Sciatic nerve (tissue), 2 donors: ENCODE data around the gene LEP. TPM values are rescaled to one million over a fixed set of nuclear protein-coding genes. Genes with fewer than 3 reads are reported as not detected.
A peak's percentile ranks its signal among the peaks of the same experiment; 100 is the strongest.

Experiments
- ATAC-seq: fragments of 200-7000 bp; cut with Tn5 transposase; one replicate; pipeline ENCODE4 v1.9.1; 2020; ENCODE audit warnings: mild to moderate bottlenecking, moderate library complexity
- DNase-seq: peaks from one replicate; pipeline ENCODE4 v3.0.0-alpha.2; 2020; ENCODE audit warnings: low spot score
- intact Hi-C: fragments of 100-400 bp; cut with DNase I; formaldehyde crosslinking; loops from one replicate; pipeline ENCODE4 v1.14.2; 2022
- total RNA-seq: library from RNA; stranded (reverse); fragmentation: NEBNext Ultra II Directional; extraction: Animal tissue kit (Norgen Biotek cat#: 25700); gene quantifications from one replicate; pipeline ENCODE4 v1.2.1, GENCODE V29; 2021
- donor health status: DM: no; HTN: no; CAD: no.
- donor health status: DM: no; HTN: no; CAD: no.

LEP gene
- total RNA-seq, 1 donor from 2014 or later = 7.2 TPM

- DNase-seq (peak; percentile 80), ATAC-seq (peak; percentile 85)
- intact Hi-C loops = loop anchor here (5.0 kb wide), 2 partner anchors 72 to 502 kb away; no protein-coding TSS in a partner anchor
These were observed 31.6 kb upstream of the LEP start for GRCh38 chr7:128209229-128210035.

- intact Hi-C loops = no loop called here
- ATAC-seq (no peak), DNase-seq (no peak)
These were observed 31.1 kb upstream of the LEP start for GRCh38 chr7:128210036-128210347.

DNA sequence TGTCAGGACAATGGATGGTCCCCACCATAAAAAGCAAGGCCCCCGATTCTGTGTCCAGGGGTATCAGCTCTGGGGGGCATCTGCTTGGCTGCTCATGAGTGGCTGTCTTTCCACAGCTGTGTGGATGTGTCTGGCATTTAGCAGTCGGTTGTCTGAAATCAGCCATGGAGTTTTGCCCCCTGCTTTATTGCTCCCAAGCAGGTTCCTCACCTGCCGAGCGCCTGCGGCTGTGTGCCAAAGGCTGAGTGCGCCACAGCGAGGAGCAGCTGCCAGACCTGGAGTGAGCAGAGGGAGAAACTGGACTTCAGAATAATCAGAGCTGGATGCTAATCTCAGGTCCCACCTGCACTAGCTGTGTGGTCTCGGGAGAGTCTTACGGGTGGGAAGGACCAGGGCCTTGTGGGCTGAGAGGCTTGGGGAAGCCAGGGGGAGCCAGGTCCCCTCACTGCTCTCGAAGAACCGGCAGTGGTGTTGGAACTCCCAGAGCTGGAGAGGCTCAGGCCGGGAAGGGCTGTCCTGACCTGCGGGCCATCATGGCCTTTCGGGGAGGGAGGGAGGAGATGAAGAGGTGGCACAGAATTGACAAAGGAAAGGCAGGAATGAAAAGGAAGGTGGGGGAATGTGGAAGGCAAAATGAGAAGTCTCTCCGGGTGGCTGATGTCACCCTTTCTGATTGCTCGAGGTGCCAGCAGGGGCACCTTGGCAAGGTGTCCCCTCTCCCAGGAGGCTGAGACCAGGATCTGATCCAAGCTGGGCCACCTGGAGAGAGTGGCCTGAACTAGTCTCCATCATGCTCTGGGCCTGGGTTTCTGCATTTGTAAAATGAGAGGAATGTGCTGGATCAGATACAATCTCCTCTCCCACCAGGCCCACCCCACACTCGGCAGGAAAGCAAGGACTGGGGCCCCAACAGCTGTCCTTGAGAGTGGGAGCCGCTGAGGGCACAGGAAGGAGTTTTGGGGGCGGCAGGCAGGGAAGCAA, 30.2 kb upstream of the LEP start:
- intact Hi-C loops = no loop called here
- DNase-seq = no peak
- no peak for ATAC-seq

DNA sequence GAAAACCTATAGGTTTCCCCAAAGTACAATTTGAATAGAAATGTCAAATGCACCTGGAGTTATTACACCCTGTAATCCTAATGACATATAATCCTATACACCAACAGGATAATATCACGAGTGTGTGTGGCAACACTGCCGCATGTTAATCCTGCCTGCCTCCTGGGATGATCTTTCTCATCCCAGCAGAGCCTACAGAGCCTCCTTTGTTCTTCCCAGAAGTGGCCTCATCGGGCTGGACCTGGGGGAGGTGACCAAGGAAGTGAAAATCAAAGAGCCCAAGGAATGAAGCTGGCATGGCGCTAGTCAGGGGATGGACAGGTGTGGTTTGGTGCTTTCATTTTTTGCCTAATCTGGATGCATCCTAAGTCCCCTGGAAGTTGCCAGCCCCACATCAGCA, 29.5 kb upstream of the LEP start:
- DNase-seq (no peak), ATAC-seq (no peak)
- intact Hi-C loops = no loop called here

DNA sequence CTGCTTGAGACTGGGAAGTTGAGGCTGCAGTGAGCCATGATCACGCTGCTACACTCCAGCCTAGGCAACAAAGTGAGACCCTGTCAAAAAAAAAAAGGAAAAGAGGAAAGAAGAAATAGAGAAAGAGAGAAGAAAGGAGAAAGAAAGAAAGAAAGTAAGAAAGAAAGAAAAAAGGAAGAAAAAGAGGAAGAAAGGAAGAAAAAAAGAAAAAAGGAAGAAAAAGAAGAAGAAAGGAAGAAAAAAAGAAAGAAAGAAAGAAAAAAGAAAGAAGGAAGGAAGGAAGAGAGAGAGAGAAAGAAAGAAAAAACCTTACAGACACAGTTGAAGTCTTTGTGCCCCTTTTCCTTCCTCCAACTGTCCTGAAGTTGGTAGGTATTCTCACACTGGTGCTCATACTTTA, 26.6 kb upstream of the LEP start:
- DNase-seq (no peak), ATAC-seq (no peak)
- intact Hi-C loops = no loop called here

- no peak for ATAC-seq
- intact Hi-C loops = no loop called here
- no peak for DNase-seq
These were observed 25.8 kb upstream of the LEP start for GRCh38 chr7:128215281-128215680.

GRCh38 chr7:128215739-128216138, 25.3 kb upstream of the LEP start:
- intact Hi-C loops = no loop called here
- peak; percentile 45 for ATAC-seq

DNA sequence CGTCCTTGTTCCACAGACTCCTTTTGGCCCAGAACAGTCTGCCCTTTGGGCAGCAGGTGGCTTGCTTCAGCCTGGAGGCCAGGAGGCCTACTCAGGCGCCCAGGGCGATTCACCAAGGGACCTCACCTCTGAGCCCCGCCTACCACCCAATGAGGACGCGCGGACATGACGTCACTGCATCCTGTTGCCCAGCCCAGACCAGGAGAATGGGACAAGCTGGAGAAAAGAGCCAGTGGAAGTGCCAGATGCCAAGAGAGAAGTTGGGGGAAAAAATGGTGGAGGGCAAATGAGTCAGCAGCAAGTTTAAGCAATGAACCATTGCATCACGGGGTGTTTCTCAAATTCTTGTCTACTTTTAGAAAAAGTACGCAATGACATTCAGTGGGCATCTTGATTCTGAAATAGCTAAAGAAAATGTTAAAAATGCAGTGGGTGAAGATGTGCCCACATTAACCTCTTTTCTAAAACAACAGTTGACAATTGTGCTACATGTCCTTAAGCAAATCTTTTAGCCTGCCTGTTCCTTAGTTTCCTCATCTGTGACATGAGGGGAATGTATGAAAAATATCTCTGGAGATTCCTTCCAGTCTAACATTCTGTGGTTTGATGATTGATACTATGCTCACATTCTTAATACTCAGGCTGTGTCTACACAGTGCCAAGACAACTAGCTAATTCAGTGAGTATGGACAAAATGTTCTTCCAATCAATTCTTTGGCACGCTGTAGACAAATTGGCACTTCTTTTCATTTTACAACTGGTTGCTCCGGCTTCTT, 23.9 kb upstream of the LEP start:
- peak; percentile 58 for DNase-seq
- ATAC-seq = no peak
- intact Hi-C loops = no loop called here

More at GRCh38 chr7:128215739-128216138, 25.3 kb upstream of the LEP start:
- DNase-seq = no peak

DNA sequence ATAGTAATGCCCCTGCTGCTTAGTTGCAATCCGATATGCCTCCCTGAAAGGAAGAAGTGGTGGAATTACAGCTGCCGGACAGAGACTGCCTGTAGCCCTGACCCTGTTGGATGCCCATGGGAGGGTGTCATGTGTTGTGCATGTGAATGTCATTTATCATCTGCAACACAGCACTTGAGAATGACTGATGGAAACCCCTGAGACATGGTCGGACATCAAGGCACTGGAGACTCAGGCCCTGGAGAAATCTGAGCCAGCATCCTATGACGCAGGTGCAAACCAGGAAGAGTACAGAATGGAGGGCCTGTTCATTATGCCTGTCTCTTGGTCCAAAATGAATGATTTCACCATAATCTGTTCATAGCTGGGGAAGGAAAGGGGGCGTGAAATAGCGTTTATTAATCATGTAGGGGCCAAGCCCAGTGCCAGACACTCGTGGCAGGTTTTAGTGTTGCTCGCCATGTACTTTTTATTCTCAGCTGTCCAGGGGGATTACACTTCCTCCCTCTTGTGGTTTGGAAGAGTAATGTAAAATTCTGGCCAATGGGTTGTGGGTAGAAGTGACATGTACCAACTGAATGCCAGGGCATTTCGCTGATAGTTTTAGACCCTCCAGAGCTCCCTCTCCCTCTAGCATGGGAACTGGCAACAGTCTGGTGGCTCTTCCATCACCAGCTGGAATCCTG, 23.0 kb upstream of the LEP start:
- intact Hi-C loops = no loop called here
- ATAC-seq (no peak), DNase-seq (peak; percentile 6)

DNA sequence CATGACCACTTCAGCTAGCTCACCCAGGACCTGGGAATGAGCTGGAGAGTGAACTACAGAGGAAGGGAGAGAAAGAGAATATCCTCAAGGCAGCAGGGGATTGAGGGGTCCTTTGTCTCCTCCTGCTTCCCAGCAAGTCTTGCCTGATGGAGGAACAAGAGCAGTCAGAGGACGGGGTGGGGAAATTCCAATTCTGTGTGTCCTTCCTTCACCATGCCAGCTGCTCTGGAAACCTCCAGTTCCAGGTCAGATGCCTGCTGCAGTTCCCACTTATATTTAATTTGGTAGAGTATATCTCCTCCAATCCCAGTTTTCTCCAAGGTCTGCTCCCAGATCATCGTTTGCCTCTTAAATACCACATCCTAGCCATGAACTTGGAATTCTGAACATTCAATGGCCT, 21.4 kb upstream of the LEP start:
- intact Hi-C loops = no loop called here
- DNase-seq (no peak), ATAC-seq (no peak)

- ATAC-seq (no peak), DNase-seq (no peak)
- intact Hi-C loops = no loop called here
These were observed 19.1 kb upstream of the LEP start for GRCh38 chr7:128221929-128222403.

DNA sequence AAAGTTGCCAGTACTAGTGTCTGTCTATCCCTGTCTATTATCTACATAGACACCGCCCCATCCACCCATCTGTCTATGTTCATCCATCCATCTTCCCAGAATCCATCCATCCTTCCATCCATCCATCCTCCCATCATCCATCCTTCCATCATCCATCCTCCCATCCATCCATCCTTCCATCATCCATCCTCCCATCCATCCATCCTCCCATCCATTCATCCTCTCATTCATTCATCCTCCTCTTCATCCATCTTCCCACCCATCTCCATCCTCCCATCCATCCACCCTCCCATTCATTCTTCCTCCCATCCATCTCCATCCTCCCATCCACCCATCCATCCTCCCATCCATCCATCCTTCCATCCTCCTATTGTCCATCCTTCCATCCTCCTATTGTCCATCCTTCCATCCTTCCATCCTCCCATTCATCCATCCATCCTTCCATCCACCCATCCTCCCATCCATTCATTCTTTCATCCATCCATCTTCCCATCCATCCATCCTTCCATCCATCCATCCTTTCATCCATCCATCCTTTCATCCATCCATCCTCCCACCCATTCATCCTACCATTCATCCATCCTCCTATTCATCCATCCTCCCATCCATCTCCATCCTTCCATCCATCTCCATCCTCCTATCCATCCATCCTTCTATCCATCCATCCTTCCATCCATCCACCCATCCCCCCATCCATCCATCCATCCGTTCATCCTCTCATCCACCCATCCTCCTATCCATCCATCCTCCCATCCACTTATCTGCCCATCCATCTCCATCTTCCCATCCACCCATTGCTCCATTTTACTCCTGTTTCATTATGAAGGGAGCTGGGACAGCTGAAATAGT, 14.7 kb upstream of the LEP start:
- intact Hi-C loops = no loop called here
- ATAC-seq (no peak), DNase-seq (no peak)

- ATAC-seq = no peak
These were observed 13.8 kb upstream of the LEP start for GRCh38 chr7:128227271-128227670.

DNA sequence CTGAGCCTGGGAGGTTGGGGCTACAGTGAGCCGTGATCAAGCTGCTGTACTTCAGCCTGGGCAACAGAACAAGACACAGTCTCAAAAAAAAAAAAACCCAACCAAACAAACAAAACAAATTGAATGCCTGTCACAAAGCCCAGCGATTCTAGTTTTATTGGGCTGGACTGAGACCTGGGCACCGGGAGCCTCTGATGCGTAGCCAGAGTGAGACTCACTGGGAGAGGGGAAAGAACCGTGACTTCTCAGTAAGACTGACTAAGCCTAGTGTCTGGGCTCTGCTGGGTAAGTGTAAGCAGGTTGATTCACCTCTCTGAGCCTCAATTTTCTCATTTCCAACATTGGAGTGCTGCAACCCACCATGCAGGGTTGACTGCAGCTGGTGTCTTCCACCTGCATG, 10.1 kb upstream of the LEP start:
- intact Hi-C loops = no loop called here
- no peak for ATAC-seq
- DNase-seq = no peak

More at GRCh38 chr7:128227271-128227670, 13.8 kb upstream of the LEP start:
- intact Hi-C loops = no loop called here
- DNase-seq = no peak

- no peak for ATAC-seq
- intact Hi-C loops = no loop called here
These were observed 9.4 kb upstream of the LEP start for GRCh38 chr7:128231677-128232076.

DNA sequence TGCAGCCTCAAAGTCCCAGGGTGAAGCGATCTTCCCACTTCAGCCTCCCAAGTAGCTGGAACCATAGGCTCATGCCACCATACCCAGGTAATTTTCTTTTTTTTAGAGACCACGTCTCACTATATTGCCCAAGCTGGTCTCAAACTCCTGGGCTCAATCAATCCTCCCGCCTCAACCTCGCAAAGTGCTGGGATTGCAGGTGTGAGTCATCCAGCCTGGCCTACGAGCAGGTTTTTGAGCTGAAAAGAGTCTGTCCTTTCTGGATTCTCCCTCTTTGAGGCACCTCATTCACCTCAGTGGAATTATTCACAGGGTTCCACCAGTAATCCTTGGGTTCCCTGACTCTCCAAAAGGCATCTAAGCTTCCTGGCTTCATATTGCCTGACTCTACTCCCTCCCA, 7.6 kb upstream of the LEP start:
- intact Hi-C loops = no loop called here
- DNase-seq = no peak
- ATAC-seq = no peak

More at GRCh38 chr7:128231677-128232076, 9.4 kb upstream of the LEP start:
- no peak for DNase-seq

DNA sequence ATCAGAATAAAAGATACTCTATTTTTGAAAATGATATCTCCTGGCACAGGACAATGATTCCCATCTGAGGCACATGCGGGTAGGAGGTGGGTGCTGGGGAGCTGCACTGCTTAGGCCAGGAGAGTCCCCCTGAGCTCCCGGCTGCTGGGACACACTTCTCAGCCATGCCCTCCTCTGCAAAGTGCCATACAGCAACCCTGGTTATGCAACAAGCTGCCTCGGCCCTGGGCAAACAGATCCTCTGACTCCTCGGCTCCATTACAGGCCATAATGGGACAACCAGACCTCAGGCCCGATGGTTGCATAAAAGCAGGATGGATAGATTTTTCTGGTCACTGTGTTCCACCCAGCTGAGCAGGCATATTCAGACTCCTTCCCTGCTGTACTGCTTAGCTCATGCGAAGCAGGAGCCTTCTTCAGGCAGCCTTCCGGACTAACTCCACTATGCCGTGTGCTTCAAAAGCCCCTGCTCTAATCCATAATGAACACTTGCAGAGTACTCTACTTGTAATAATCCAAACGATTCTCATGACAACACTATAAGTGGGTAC, 6.5 kb upstream of the LEP start:
- intact Hi-C loops = no loop called here

More for the DNA sequence above, 6.5 kb upstream of the LEP start:
- DNase-seq (no peak), ATAC-seq (no peak)
